Fibroblast of villous mesenchyme (primary cell): ENCODE results near the gene IL36A. TPM values are rescaled to one million over a fixed set of nuclear protein-coding genes. Genes with fewer than 3 reads are reported as not detected.

Experiments
- DNase-seq: peaks from one replicate; pipeline ENCODE4 v3.0.0-alpha.2; 2010; ENCODE audit warnings: low read depth
- H3K4me3 ChIP-seq: 2 replicates; pipeline ENCODE4 v1.5.1; 2011; ENCODE audit warnings: low read depth, mild to moderate bottlenecking, low read length
- total RNA-seq: library from RNA; depleted of rRNA; stranded (reverse); fragments of >200 nt; gene quantifications from 2 replicates; pipeline ENCODE4 v1.2.3, GENCODE V29; 2012
- TF ChIP-seq, protein P1 (sequence below): IDR thresholded peaks from 2 replicates; pipeline ENCODE4 v1.5.1; 2012; ENCODE audit warnings: low read depth, mild to moderate bottlenecking, low read length; ENCODE audit not compliant: insufficient read depth

The IL36A gene
- total RNA-seq, 1 donor: not detected

GRCh38 chr2:113000436-113000835 lies 4.8 kb upstream of the IL36A start:
- no peak for DNase-seq
- H3K4me3 ChIP-seq: no peak overlapping the region
- TF ChIP-seq, protein P1, sequence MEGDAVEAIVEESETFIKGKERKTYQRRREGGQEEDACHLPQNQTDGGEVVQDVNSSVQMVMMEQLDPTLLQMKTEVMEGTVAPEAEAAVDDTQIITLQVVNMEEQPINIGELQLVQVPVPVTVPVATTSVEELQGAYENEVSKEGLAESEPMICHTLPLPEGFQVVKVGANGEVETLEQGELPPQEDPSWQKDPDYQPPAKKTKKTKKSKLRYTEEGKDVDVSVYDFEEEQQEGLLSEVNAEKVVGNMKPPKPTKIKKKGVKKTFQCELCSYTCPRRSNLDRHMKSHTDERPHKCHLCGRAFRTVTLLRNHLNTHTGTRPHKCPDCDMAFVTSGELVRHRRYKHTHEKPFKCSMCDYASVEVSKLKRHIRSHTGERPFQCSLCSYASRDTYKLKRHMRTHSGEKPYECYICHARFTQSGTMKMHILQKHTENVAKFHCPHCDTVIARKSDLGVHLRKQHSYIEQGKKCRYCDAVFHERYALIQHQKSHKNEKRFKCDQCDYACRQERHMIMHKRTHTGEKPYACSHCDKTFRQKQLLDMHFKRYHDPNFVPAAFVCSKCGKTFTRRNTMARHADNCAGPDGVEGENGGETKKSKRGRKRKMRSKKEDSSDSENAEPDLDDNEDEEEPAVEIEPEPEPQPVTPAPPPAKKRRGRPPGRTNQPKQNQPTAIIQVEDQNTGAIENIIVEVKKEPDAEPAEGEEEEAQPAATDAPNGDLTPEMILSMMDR: no peak

GRCh38 chr2:113002677-113003076 lies 2.6 kb upstream of the IL36A start:
- H3K4me3 ChIP-seq: no peak overlapping the region
- DNase-seq: no peak
- TF ChIP-seq, protein P1: no peak

- no peak for DNase-seq
- TF ChIP-seq, protein P1: no peak
- H3K4me3 ChIP-seq: no peak overlapping the region
These were observed 2.0 kb downstream of the IL36A start for GRCh38 chr2:113007250-113007649.

DNA sequence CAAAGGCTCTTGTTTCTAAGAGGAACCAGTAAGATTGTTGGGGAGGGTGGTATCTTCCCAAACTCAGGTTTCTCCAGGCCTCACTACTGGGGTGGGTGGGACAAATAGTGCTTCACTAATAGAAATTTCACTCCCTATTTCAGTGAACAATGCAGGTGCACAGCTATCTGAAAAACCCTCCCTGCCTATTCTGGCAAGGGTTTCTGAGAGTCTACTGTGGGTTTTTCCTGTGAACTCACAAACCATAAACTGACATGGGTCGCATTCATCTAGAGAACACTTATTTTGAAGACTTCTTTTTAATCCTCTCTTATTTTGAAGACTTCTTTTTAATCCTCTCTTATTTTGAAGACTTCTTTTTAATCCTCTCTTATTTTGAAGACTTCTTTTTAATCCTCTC lies 4.4 kb downstream of the IL36A start:
- H3K4me3 ChIP-seq: no peak overlapping the region
- TF ChIP-seq, protein P1: no peak
- no peak for DNase-seq

- H3K4me3 ChIP-seq: no peak overlapping the region
- DNase-seq: peak; percentile 6
- TF ChIP-seq, protein P1: no peak
These were observed 4.8 kb downstream of the IL36A start for GRCh38 chr2:113010088-113010487.

DNA sequence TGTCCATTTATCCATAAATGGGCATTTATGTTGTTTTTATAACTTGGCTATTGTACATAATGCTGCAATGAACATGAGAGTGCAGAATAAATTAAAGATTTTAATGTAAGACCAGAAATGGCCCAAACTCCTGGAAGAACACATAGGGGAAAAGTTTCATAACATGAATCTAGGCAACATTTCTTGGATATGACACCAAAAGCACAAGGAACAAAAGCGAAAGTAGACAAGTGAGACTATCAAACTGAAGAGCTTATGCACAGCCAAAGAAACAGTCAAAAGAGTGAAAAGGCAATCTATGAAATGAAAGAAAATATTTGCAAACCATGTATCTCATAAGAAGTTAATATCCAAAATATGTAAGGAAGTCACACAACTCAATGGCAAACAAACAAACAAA lies 5.8 kb downstream of the IL36A start:
- TF ChIP-seq, protein P1: no peak
- H3K4me3 ChIP-seq: no peak overlapping the region
- DNase-seq: no peak
